HG02610 (cell line): Measurements from ENCODE around the gene INTU.
"Not testable (repeated sequence)": the region's sequence is repeated elsewhere in the genome, so short reads cannot be mapped to it uniquely, and the experiment has no call there.

Source experiments
- ATAC-seq: cut with Tn5 transposase; IDR thresholded peaks from one replicate; pipeline ENCODE4 v1.9.1; 2021; ENCODE audit warnings: mild to moderate bottlenecking, moderate library complexity; ENCODE audit not compliant: unreplicated experiment

The INTU gene

GRCh38 chr4:127632420-127633403, at the start of gene INTU:
Gene INTU (plus strand): TSS chr4:127632957. CDS start chr4:127633035, 78 bp downstream.
- peak; percentile 99 for ATAC-seq

- ATAC-seq: not testable (repeated sequence)
Measured at GRCh38 chr4:127586496-127586895, 46.3 kb upstream of the INTU start.

- peak; percentile 99 for ATAC-seq
Measured at GRCh38 chr4:127586922-127587571, 45.7 kb upstream of the INTU start.

- ATAC-seq: not testable (repeated sequence)
Measured at GRCh38 chr4:127589153-127589552, 43.6 kb upstream of the INTU start.

GRCh38 chr4:127598656-127599055, 34.1 kb upstream of the INTU start:
- ATAC-seq: no peak

- no peak for ATAC-seq
Measured at GRCh38 chr4:127601029-127601428, 31.7 kb upstream of the INTU start.

GRCh38 chr4:127604949-127605709, 27.6 kb upstream of the INTU start:
- ATAC-seq: no peak

GRCh38 chr4:127606823-127607222, 25.9 kb upstream of the INTU start:
- ATAC-seq: no peak

GRCh38 chr4:127609484-127609883, 23.3 kb upstream of the INTU start:
- ATAC-seq: no peak

GRCh38 chr4:127610488-127610887, 22.3 kb upstream of the INTU start:
- no peak for ATAC-seq

GRCh38 chr4:127616898-127617297, 15.9 kb upstream of the INTU start:
- no peak for ATAC-seq

GRCh38 chr4:127618427-127618826, 14.3 kb upstream of the INTU start:
- ATAC-seq: no peak

- no peak for ATAC-seq
Measured at GRCh38 chr4:127622621-127622920, 10.2 kb upstream of the INTU start.

- no peak for ATAC-seq
Measured at GRCh38 chr4:127622921-127623796, 9.6 kb upstream of the INTU start.

- no peak for ATAC-seq
Measured at GRCh38 chr4:127623797-127624083, 9.0 kb upstream of the INTU start.

GRCh38 chr4:127624173-127624572, 8.6 kb upstream of the INTU start:
- no peak for ATAC-seq

- no peak for ATAC-seq
Measured at GRCh38 chr4:127629371-127629770, 3.4 kb upstream of the INTU start.

GRCh38 chr4:127630152-127630551, 2.6 kb upstream of the INTU start:
- ATAC-seq: no peak

- ATAC-seq: no peak
Measured at GRCh38 chr4:127631420-127631819, 1.3 kb upstream of the INTU start.

- no peak for ATAC-seq
Measured at GRCh38 chr4:127634181-127634580, 1.4 kb downstream of the INTU start.

GRCh38 chr4:127641524-127641923, 8.8 kb downstream of the INTU start:
- no peak for ATAC-seq
